ENCODE data around the gene ANGPTL2. TPM values are rescaled to one million over a fixed set of nuclear protein-coding genes. Genes with fewer than 3 reads are reported as not detected.
A peak's percentile ranks its signal among the peaks of the same experiment; 100 is the strongest.

Gene ANGPTL2
- total and polyA plus RNA-seq, 12 donors = 16.2 to 73.5 (median 42.9) TPM

- peak; percentile 51 to 73 for DNase-seq
- WGBS, 2 donors = 47 to 53% methylated on average over 9 of the region's 9 CpGs
- TF ChIP-seq CTCF (IDR thresholded peaks at IDR 0.05) = no peak
Measured at GRCh38 chr9:127128341-127129072, 6.1 kb upstream of the ANGPTL2 start.

GRCh38 chr9:127126971-127127370 lies 4.5 kb upstream of the ANGPTL2 start:
- Histone ChIP-seq H3K4me3 (no peak overlapping the region), H3K4me1 (peaks cover 11 to 61% (median 44%) of the 10 kb centered on the region in 9 donors), H3K27me3 (peaks cover 0 to 21% (median 0%) of the 10 kb centered on the region in 7 donors), H3K27ac (peak overlapping the region in 1 of 10 donors; percentile 60), H3K9me3 (no peaks in the 10 kb centered on the region), H3K36me3 (no peaks in the 10 kb centered on the region)
- ATAC-seq (no peak), DNase-seq (no peak)
- intact Hi-C loops (cut with DNase I) = loop anchor here in 2 of 10 donors (10.0 kb wide), 2 partner anchors 92 to 162 kb away; no protein-coding TSS in a partner anchor
- 79 to 81% methylated on average over 1 of the region's 1 CpG for WGBS, 2 donors
- no peak for TF ChIP-seq CTCF (IDR thresholded peaks at IDR 0.05)

More at GRCh38 chr9:127128341-127129072, 6.1 kb upstream of the ANGPTL2 start:
- H3K27ac ChIP-seq = peak overlapping the region in 9 of 10 donors; percentile 21 to 95 (median 74)
- no peaks in the 10 kb centered on the region for H3K9me3 ChIP-seq
- H3K27me3 ChIP-seq = peaks cover 0 to 6% (median 0%) of the 10 kb centered on the region in 7 donors
- H3K4me3 ChIP-seq = no peak overlapping the region
- H3K4me1 ChIP-seq = peaks cover 12 to 63% (median 46%) of the 10 kb centered on the region in 9 donors
- intact Hi-C loops (cut with DNase I) = loop anchor here in 2 of 10 donors (10.0 kb wide), 2 partner anchors 94 to 164 kb away; no protein-coding TSS in a partner anchor
- peak; percentile 63 to 86 (median 72) for ATAC-seq
- no peaks in the 10 kb centered on the region for H3K36me3 ChIP-seq

- Histone ChIP-seq H3K9me3 (no peaks in the 10 kb centered on the region), H3K27ac (no peak overlapping the region), H3K27me3 (peaks cover 0 to 29% (median 0%) of the 10 kb centered on the region in 7 donors), H3K4me3 (no peak overlapping the region), H3K36me3 (peaks cover 0 to 7% (median 0%) of the 10 kb centered on the region in 9 donors), H3K4me1 (peaks cover 11 to 63% (median 40%) of the 10 kb centered on the region in 9 donors)
- 97 to 98% methylated on average over 2 of the region's 2 CpGs for WGBS, 2 donors
- DNase-seq (no peak), ATAC-seq (no peak)
- no peak for TF ChIP-seq CTCF (IDR thresholded peaks at IDR 0.05)
- intact Hi-C loops (cut with DNase I) = loop anchor here in 5 of 10 donors (5.0 to 10.0 kb wide), 6 partner anchors 47 to 160 kb away; no protein-coding TSS in a partner anchor
Measured at GRCh38 chr9:127124792-127125191, 2.4 kb upstream of the ANGPTL2 start.

- H3K36me3 ChIP-seq = peaks cover 0 to 13% (median 0%) of the 10 kb centered on the region in 9 donors
- peak overlapping the region in 1 of 10 donors; percentile 95 for H3K27ac ChIP-seq
- 95 to 96% methylated on average over 7 of the region's 7 CpGs for WGBS, 2 donors
- no peaks in the 10 kb centered on the region for H3K9me3 ChIP-seq
- intact Hi-C loops (cut with DNase I) = loop anchor here in 5 of 10 donors (5.0 to 10.0 kb wide), 6 partner anchors 47 to 159 kb away; no protein-coding TSS in a partner anchor
- no peak for TF ChIP-seq CTCF (IDR thresholded peaks at IDR 0.05)
- no peak overlapping the region for H3K4me3 ChIP-seq
- DNase-seq (no peak), ATAC-seq (no peak)
- peaks cover 0 to 29% (median 0%) of the 10 kb centered on the region in 7 donors for H3K27me3 ChIP-seq
- peaks cover 9 to 63% (median 39%) of the 10 kb centered on the region in 9 donors for H3K4me1 ChIP-seq
Measured at GRCh38 chr9:127124111-127124531, 1.7 kb upstream of the ANGPTL2 start.

All from heart right ventricle (tissue), 16 donors.